KOPT-K1 (cell line): ENCODE measurements around the gene COL9A3.

ENCODE experiments used
- H3K27ac ChIP-seq: fragments of 200-600 bp; sonication (generic); 2 replicates; pipeline ENCODE4 v1.5.1; 2016; ENCODE audit warnings: antibody characterized with exemption, mild to moderate bottlenecking, low read depth, low read length; ENCODE audit not compliant: poor library complexity, severe bottlenecking
- H3K36me3 ChIP-seq: fragments of 200-600 bp; sonication (generic); 2 replicates; pipeline ENCODE4 v1.5.1; 2017; ENCODE audit warnings: antibody characterized with exemption, mild to moderate bottlenecking, low read length, moderate library complexity; ENCODE audit not compliant: insufficient read depth
- H3K9me3 ChIP-seq: fragments of 200-600 bp; sonication (generic); 2 replicates; pipeline ENCODE4 v1.5.1; 2017; ENCODE audit warnings: antibody characterized with exemption, low read length, mild to moderate bottlenecking; ENCODE audit not compliant: insufficient read depth, poor library complexity, severe bottlenecking

The COL9A3 gene

GRCh38 chr20:62885896-62886708 is 69.3 kb downstream of the COL9A3 start:
- peaks cover 73% of the 10 kb centered on the region for H3K36me3 ChIP-seq
- H3K9me3 ChIP-seq: no peaks in the 10 kb centered on the region
- H3K27ac ChIP-seq: no peak overlapping the region

- Histone ChIP-seq H3K9me3 (no peaks in the 10 kb centered on the region), H3K27ac (no peak overlapping the region), H3K36me3 (peaks cover 73% of the 10 kb centered on the region)
These were observed 69.8 kb downstream of the COL9A3 start for GRCh38 chr20:62886709-62887058.

- Histone ChIP-seq H3K36me3 (peaks cover 74% of the 10 kb centered on the region), H3K9me3 (no peaks in the 10 kb centered on the region), H3K27ac (no peak overlapping the region)
These were observed 70.5 kb downstream of the COL9A3 start for GRCh38 chr20:62887152-62887859.

- Histone ChIP-seq H3K36me3 (peaks cover 79% of the 10 kb centered on the region), H3K27ac (no peak overlapping the region), H3K9me3 (no peaks in the 10 kb centered on the region)
These were observed 71.0 kb downstream of the COL9A3 start for GRCh38 chr20:62887860-62888239.

- peaks cover 85% of the 10 kb centered on the region for H3K36me3 ChIP-seq
- H3K9me3 ChIP-seq: no peaks in the 10 kb centered on the region
- H3K27ac ChIP-seq: no peak overlapping the region
These were observed 71.6 kb downstream of the COL9A3 start for GRCh38 chr20:62888406-62888805.

- Histone ChIP-seq H3K36me3 (peaks cover 90% of the 10 kb centered on the region), H3K9me3 (no peaks in the 10 kb centered on the region), H3K27ac (no peak overlapping the region)
These were observed 72.1 kb downstream of the COL9A3 start for GRCh38 chr20:62888910-62889309.

GRCh38 chr20:62889411-62889810 is 72.6 kb downstream of the COL9A3 start:
- Histone ChIP-seq H3K27ac (no peak overlapping the region), H3K9me3 (no peaks in the 10 kb centered on the region), H3K36me3 (peaks cover 95% of the 10 kb centered on the region)

GRCh38 chr20:62889871-62890270 is 73.0 kb downstream of the COL9A3 start:
- Histone ChIP-seq H3K27ac (no peak overlapping the region), H3K9me3 (no peaks in the 10 kb centered on the region)

GRCh38 chr20:62890444-62890843 is 73.6 kb downstream of the COL9A3 start:
- H3K9me3 ChIP-seq: no peaks in the 10 kb centered on the region
- H3K36me3 ChIP-seq: peaks cover 100% of the 10 kb centered on the region
- H3K27ac ChIP-seq: no peak overlapping the region

More at GRCh38 chr20:62889871-62890270, 73.0 kb downstream of the COL9A3 start:
- peaks cover 99% of the 10 kb centered on the region for H3K36me3 ChIP-seq
